ENCODE measurements around the gene NIN.

GRCh38 chr14:50856660-50857059 is 25.7 kb upstream of the NIN start:
- no peak for TF ChIP-seq POLR2AphosphoS5 (IDR thresholded peaks at IDR 0.05)
- TF ChIP-seq POLR2A (IDR thresholded peaks at IDR 0.05): no peak
- no peak for TF ChIP-seq CTCF (IDR thresholded peaks at IDR 0.05 in 8 of 11, conservative IDR thresholded peaks at IDR 0.05 in 3 of 11)
